H9 (cell line): ENCODE data around the gene DIS3L2. TPM values are rescaled to one million over a fixed set of nuclear protein-coding genes. Genes with fewer than 3 reads are reported as not detected.

Experiments
- DNase-seq: peaks from one replicate; pipeline ENCODE4 v3.0.0-alpha.2; 2017
- H2AFZ ChIP-seq: one replicate; pipeline ENCODE4 v1.6.1; 2013; ENCODE audit warnings: mild to moderate bottlenecking, low read length, control low read depth, moderate library complexity
- H2AK5ac ChIP-seq: 2 replicates; pipeline ENCODE4 v1.6.1; 2013; ENCODE audit warnings: low read length, control low read depth, mixed read lengths; ENCODE audit not compliant: insufficient read length
- H2BK120ac ChIP-seq: one replicate; pipeline ENCODE4 v1.6.1; 2013; ENCODE audit warnings: low read depth, mild to moderate bottlenecking, low read length, control low read depth, inconsistent platforms; ENCODE audit not compliant: poor library complexity, severe bottlenecking
- H2BK12ac ChIP-seq: 2 replicates; pipeline ENCODE4 v1.6.1; 2013; ENCODE audit warnings: low read length, control low read depth, mixed read lengths, low read depth; ENCODE audit not compliant: insufficient read length
- H2BK15ac ChIP-seq: 2 replicates; pipeline ENCODE4 v1.6.1; 2013; ENCODE audit warnings: low read depth, low read length, control low read depth
- H2BK20ac ChIP-seq: one replicate; pipeline ENCODE4 v1.6.1; 2013; ENCODE audit warnings: low read depth, mild to moderate bottlenecking, low read length, control low read depth, inconsistent platforms; ENCODE audit not compliant: poor library complexity, severe bottlenecking
- H2BK5ac ChIP-seq: 2 replicates; pipeline ENCODE4 v1.6.1; 2013; ENCODE audit warnings: low read length, control low read depth, mixed read lengths; ENCODE audit not compliant: insufficient read length
- H3K14ac ChIP-seq: 2 replicates; pipeline ENCODE4 v1.6.1; 2013; ENCODE audit warnings: low read length, control low read depth; ENCODE audit not compliant: insufficient read depth
- H3K18ac ChIP-seq: 2 replicates; pipeline ENCODE4 v1.6.1; 2013; ENCODE audit warnings: low read depth, mild to moderate bottlenecking, mixed read lengths, low read length, control low read depth; ENCODE audit not compliant: insufficient read length
- H3K23ac ChIP-seq: 2 replicates; pipeline ENCODE4 v1.6.1; 2013; ENCODE audit warnings: low read length, control low read depth, mixed read lengths, low read depth; ENCODE audit not compliant: insufficient read length
- H3K23me2 ChIP-seq: 2 replicates; pipeline ENCODE4 v1.6.1; 2013; ENCODE audit warnings: low read depth, mild to moderate bottlenecking, mixed read lengths, low read length, control low read depth; ENCODE audit not compliant: insufficient read length, poor library complexity, severe bottlenecking
- H3K27ac ChIP-seq: 2 replicates; pipeline ENCODE4 v1.5.1; 2013; ENCODE audit warnings: low read length, control low read depth, mixed read lengths, low read depth; ENCODE audit not compliant: insufficient read length
- H3K27me3 ChIP-seq: 2 replicates; pipeline ENCODE4 v1.6.1; 2013; ENCODE audit warnings: low read length, control low read depth, inconsistent platforms; ENCODE audit not compliant: insufficient read depth
- H3K4ac ChIP-seq: 2 replicates; pipeline ENCODE4 v1.6.1; 2013; ENCODE audit warnings: low read depth, mild to moderate bottlenecking, control low read depth, inconsistent platforms, low read length, moderate library complexity
- H3K4me1 ChIP-seq: 2 replicates; pipeline ENCODE4 v1.6.1; 2013; ENCODE audit warnings: low read length, control low read depth, inconsistent platforms; ENCODE audit not compliant: insufficient read depth
- H3K4me2 ChIP-seq: 2 replicates; pipeline ENCODE4 v1.6.1; 2013; ENCODE audit warnings: low read length, control low read depth, mixed read lengths; ENCODE audit not compliant: insufficient read length, insufficient read depth
- H3K56ac ChIP-seq: 2 replicates; pipeline ENCODE4 v1.6.1; 2013; ENCODE audit warnings: low read depth, mild to moderate bottlenecking, mixed read lengths, low read length, control low read depth; ENCODE audit not compliant: insufficient read length
- H3K79me1 ChIP-seq: 2 replicates; pipeline ENCODE4 v1.6.1; 2013; ENCODE audit warnings: low read depth, mild to moderate bottlenecking, moderate library complexity, low read length, control low read depth, inconsistent platforms; ENCODE audit not compliant: insufficient read depth, poor library complexity, severe bottlenecking
- H3K79me2 ChIP-seq: 2 replicates; pipeline ENCODE4 v1.6.1; 2013; ENCODE audit warnings: low read length, control low read depth, inconsistent platforms; ENCODE audit not compliant: insufficient read depth
- H3K9ac ChIP-seq: 2 replicates; pipeline ENCODE4 v1.6.1; 2013; ENCODE audit warnings: low read length, control low read depth, mixed read lengths; ENCODE audit not compliant: insufficient read length; ENCODE audit errors: extremely low read depth
- H3K9me3 ChIP-seq: one replicate; pipeline ENCODE4 v1.6.1; 2013; ENCODE audit warnings: low read depth, low read length, inconsistent platforms; ENCODE audit not compliant: control insufficient read depth
- H3T11ph ChIP-seq: one replicate; pipeline ENCODE4 v1.6.1; 2013; ENCODE audit warnings: mild to moderate bottlenecking, low read length, control low read depth, inconsistent platforms
- H4K20me1 ChIP-seq: one replicate; pipeline ENCODE4 v1.6.1; 2013; ENCODE audit not compliant: control insufficient read depth, insufficient read length, insufficient read depth
- H4K5ac ChIP-seq: 2 replicates; pipeline ENCODE4 v1.6.1; 2013; ENCODE audit warnings: low read depth, mild to moderate bottlenecking, mixed read lengths, low read length, control low read depth; ENCODE audit not compliant: insufficient read length
- H4K8ac ChIP-seq: replicated peaks from 2 replicates; pipeline ENCODE4 v1.6.1; 2013; ENCODE audit warnings: low read length, control low read depth, mixed read lengths, low read depth; ENCODE audit not compliant: insufficient read length
- H4K91ac ChIP-seq: 2 replicates; pipeline ENCODE4 v1.6.1; 2013; ENCODE audit warnings: low read depth, mild to moderate bottlenecking, moderate library complexity, mixed read lengths, low read length, control low read depth; ENCODE audit not compliant: insufficient read length
- H3K27ac Mint-ChIP-seq, 3 experiments: 2 replicates in 2 of 3; 3 replicates in 1 of 3; pipeline ENCODE4 v1.8.0; 2020 to 2021; ENCODE audit warnings: mixed read lengths in 3 of 3, mild to moderate bottlenecking in 1 of 3, moderate library complexity in 1 of 3
- H3K27me3 Mint-ChIP-seq: 2 replicates; pipeline ENCODE4 v1.8.0; 2021; ENCODE audit warnings: low read depth, mild to moderate bottlenecking, moderate library complexity, mixed read lengths
- H3K36me3 Mint-ChIP-seq, 3 experiments: 2 replicates in 2 of 3; 3 replicates in 1 of 3; pipeline ENCODE4 v1.8.0; 2020 to 2021; ENCODE audit warnings: low read depth in 3 of 3, mixed read lengths in 3 of 3; ENCODE audit not compliant: insufficient read depth in 1 of 3
- H3K4me1 Mint-ChIP-seq, 2 experiments: 2 replicates each; pipeline ENCODE4 v1.8.0; 2020; ENCODE audit warnings: mixed read lengths in 2 of 2
- H3K4me3 Mint-ChIP-seq, 2 experiments: 2 replicates in 1 of 2; 3 replicates in 1 of 2; pipeline ENCODE4 v1.8.0; 2020 to 2021; ENCODE audit warnings: mild to moderate bottlenecking in 2 of 2, mixed read lengths in 2 of 2, moderate library complexity in 1 of 2
- H3K9me3 Mint-ChIP-seq, 2 experiments: 2 replicates in 1 of 2; 3 replicates in 1 of 2; pipeline ENCODE4 v1.8.0; 2020; ENCODE audit warnings: mild to moderate bottlenecking in 2 of 2, mixed read lengths in 2 of 2, moderate library complexity in 1 of 2
- WGBS: extraction: QIAGEN DNeasy Blood & Tissue Kit; methylation state at CpG from one replicate; pipeline ENCODE4 v1.1.7; 2013; ENCODE audit warnings: missing lambda C conversion rate, low lambda C conversion rate, mixed read lengths; ENCODE audit not compliant: insufficient read length; ENCODE audit errors: extremely low coverage; 5-methylcytosine and 5-hydroxymethylcytosine counted together
- total RNA-seq: library from RNA; stranded (reverse); gene quantifications from 2 replicates; pipeline ENCODE4 v1.2.1, GENCODE V29; 2021
- TF ChIP-seq, protein P1 (sequence below): fragments of 200-600 bp; sonication (generic); conservative IDR thresholded peaks from 3 replicates; pipeline ENCODE4 v1.8.0; 2021; ENCODE audit warnings: antibody characterized with exemption, mild to moderate bottlenecking

Gene DIS3L2
- total RNA-seq, 1 experiment from 2014 or later, result 28.1 TPM

DNA sequence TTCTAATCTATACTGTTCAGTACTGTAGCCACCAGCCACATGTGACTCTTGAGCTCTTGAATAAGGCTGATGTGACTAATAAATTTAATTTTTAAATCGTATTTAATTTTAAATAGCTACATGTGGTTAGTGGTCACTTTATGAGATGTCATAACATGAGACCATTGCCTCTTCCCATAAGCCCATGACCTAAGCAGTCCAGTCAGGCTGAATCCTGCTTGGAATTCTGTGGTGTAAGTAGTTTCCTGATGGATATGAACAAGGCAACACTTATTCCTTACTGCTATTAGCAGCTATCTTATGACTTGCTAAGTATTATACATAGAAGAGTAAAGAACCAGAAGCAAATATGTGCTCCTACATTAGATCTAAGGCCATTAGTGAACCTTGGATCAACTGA is 150.0 kb downstream of the DIS3L2 start:
- WGBS, result no CpG with 5 or more reads among the region's 1 CpG
- Histone ChIP-seq H3K27me3 (no peaks in the 10 kb centered on the region), H2BK5ac (no peak overlapping the region), H2AFZ (no peak overlapping the region), H3K23ac (no peak overlapping the region), H3K9ac (no peak overlapping the region), H3K79me1 (no peaks in the 10 kb centered on the region), H3K18ac (no peak overlapping the region), H4K91ac (no peak overlapping the region), H2BK12ac (no peak overlapping the region), H4K5ac (no peak overlapping the region), H3K56ac (no peak overlapping the region), H3K4ac (no peak overlapping the region), H3K4me2 (no peak overlapping the region), H3K9me3 (no peaks in the 10 kb centered on the region), H3T11ph (no peak overlapping the region), H2BK120ac (no peak overlapping the region), H3K27ac (no peak overlapping the region), H3K14ac (no peak overlapping the region), H2BK15ac (no peak overlapping the region), H2BK20ac (no peak overlapping the region), H3K4me1 (no peaks in the 10 kb centered on the region; the same call in 1 of the 2 replicates), H3K79me2 (no peaks in the 10 kb centered on the region), H4K8ac (no peak overlapping the region), H4K20me1 (no peaks in the 10 kb centered on the region), H2AK5ac (no peak overlapping the region), H3K23me2 (no peaks in the 10 kb centered on the region)
- 0 out of 7 replicates have a peak, but pooled peaks cover 0 to 3% (median 0%) of the 10 kb centered on the region in 3 experiments for H3K36me3 Mint-ChIP-seq
- H3K27me3 Mint-ChIP-seq, result no peaks in the 10 kb centered on the region
- no peak overlapping the region for H3K27ac Mint-ChIP-seq
- H3K4me1 Mint-ChIP-seq, result peaks cover 6 to 20% of the 10 kb centered on the region in 2 experiments
- no peaks in the 10 kb centered on the region; a peak in 1 of 5 replicates for H3K9me3 Mint-ChIP-seq
- no peak overlapping the region for H3K4me3 Mint-ChIP-seq
- TF ChIP-seq, protein P1, sequence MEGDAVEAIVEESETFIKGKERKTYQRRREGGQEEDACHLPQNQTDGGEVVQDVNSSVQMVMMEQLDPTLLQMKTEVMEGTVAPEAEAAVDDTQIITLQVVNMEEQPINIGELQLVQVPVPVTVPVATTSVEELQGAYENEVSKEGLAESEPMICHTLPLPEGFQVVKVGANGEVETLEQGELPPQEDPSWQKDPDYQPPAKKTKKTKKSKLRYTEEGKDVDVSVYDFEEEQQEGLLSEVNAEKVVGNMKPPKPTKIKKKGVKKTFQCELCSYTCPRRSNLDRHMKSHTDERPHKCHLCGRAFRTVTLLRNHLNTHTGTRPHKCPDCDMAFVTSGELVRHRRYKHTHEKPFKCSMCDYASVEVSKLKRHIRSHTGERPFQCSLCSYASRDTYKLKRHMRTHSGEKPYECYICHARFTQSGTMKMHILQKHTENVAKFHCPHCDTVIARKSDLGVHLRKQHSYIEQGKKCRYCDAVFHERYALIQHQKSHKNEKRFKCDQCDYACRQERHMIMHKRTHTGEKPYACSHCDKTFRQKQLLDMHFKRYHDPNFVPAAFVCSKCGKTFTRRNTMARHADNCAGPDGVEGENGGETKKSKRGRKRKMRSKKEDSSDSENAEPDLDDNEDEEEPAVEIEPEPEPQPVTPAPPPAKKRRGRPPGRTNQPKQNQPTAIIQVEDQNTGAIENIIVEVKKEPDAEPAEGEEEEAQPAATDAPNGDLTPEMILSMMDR, result no peak
- no peak for DNase-seq
